Central memory CD4-positive, alpha-beta T cell (primary cell): ENCODE data around the gene OR8S1.

Experiments used
- DNase-seq: peaks from one replicate; pipeline ENCODE4 v3.0.0; 2022

Gene OR8S1

GRCh38 chr12:48557919-48558318 is 32.5 kb downstream of the OR8S1 start:
- no peak for DNase-seq

GRCh38 chr12:48567731-48568130 is 42.3 kb downstream of the OR8S1 start:
- no peak for DNase-seq

- DNase-seq, result no peak
These were observed 44.5 kb downstream of the OR8S1 start, which contains the start of gene LALBA for GRCh38 chr12:48569946-48570345. LALBA (minus strand) TSS chr12:48570046; CDS start chr12:48570020, 26 bp downstream.

GRCh38 chr12:48572326-48572725 is 46.9 kb downstream of the OR8S1 start:
- DNase-seq, result no peak
